ENCODE data around the gene AGAP1. TPM values are rescaled to one million over a fixed set of nuclear protein-coding genes. Genes with fewer than 3 reads are reported as not detected.
A peak's percentile ranks its signal among the peaks of the same experiment; 100 is the strongest.

AGAP1 gene
- total RNA-seq, 1 donor = 18.5 TPM

DNA sequence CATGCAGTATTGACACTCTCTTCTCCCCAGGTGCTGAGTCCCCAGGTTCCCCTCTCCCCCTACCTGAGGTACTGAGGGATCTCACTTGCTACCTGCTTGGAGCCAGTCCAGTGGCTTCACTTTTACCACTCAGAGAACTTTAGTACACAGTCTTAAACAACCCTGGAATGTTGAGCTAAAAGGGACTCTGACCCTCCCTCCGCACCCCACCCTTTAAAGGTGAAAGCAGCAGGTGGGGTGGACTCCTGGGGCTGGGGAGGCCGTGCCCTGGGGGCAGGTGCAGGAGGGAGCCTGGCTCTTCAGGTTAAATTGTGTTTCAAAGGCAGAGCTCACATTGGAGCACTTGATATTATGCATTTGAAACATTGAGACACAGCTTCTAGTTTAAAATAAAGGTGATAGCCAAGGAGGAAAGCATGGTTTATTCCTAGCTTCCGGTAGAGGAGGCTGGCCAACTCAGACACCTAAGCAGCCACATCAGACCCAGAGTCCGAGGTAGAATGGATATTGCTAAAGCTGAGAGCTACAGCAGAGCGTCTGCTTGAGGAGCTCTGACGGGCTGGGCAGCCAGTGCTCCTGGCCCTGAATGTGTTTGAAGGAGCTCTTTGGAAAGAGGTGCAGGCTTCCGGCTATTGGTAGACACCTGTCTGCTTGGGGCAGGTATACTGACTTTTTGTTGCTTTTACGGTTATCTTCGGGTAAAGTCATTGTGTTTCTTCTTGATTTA, 196.4 kb downstream of the AGAP1 start:
- H4K20me1 ChIP-seq (ENCODE audit: insufficient read depth, low read length) = peaks cover 67% of the 10 kb centered on the region

DNA sequence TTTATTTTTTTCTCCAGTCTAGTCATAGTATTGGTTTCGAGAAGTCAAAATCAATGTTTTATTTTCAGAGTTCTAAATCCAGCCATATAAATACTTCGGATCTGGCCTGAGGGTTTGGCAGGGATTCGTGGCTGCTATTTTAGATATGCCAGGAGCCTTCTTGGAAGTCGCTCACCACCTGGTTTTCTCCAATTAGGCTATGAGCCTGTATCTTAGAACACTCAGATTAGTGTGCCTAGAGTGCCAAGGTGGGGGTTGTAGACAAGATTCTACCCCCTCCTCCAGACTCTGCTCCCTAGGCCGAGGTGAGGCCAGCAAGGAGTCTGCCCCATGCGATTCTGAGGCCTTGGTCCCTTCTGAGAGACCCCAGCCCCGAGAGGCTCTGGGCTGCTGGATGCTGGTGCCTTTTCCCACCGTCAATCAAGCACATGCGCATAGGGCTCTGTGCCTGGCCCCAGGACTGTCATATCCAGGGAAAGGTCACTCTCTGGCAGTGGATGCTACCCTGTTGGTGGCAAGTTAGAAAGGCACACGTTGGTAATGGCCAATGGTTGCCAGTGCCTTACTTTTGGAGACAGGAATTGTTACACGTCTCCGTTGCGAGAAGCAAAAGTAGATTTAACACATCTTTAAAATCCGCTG, 197.1 kb downstream of the AGAP1 start:
- DNase-seq (ENCODE audit: insufficient read length, low spot score, missing footprints) = no peak
- Histone ChIP-seq H3K36me3 (ENCODE audit: insufficient read depth, low read length) (no peaks in the 10 kb centered on the region), H2AFZ (ENCODE audit: low read length) (no peak overlapping the region), H3K9me3 (ENCODE audit: low read depth, low read length) (no peaks in the 10 kb centered on the region), H3K4me1 (ENCODE audit: insufficient read depth, low read length) (no peaks in the 10 kb centered on the region), H3K27ac (ENCODE audit: low read depth, low read length) (no peak overlapping the region), H3K4me3 (ENCODE audit: insufficient read depth, low read length) (no peak overlapping the region), H3K79me2 (ENCODE audit: insufficient read depth, low read length) (peaks cover 77% of the 10 kb centered on the region), H3K27me3 (ENCODE audit: insufficient read depth, low read length) (no peaks in the 10 kb centered on the region), H3K4me2 (ENCODE audit: insufficient read depth, low read length) (no peak overlapping the region), H4K20me1 (ENCODE audit: insufficient read depth, low read length) (peaks cover 66% of the 10 kb centered on the region)
- TF ChIP-seq, protein P1, sequence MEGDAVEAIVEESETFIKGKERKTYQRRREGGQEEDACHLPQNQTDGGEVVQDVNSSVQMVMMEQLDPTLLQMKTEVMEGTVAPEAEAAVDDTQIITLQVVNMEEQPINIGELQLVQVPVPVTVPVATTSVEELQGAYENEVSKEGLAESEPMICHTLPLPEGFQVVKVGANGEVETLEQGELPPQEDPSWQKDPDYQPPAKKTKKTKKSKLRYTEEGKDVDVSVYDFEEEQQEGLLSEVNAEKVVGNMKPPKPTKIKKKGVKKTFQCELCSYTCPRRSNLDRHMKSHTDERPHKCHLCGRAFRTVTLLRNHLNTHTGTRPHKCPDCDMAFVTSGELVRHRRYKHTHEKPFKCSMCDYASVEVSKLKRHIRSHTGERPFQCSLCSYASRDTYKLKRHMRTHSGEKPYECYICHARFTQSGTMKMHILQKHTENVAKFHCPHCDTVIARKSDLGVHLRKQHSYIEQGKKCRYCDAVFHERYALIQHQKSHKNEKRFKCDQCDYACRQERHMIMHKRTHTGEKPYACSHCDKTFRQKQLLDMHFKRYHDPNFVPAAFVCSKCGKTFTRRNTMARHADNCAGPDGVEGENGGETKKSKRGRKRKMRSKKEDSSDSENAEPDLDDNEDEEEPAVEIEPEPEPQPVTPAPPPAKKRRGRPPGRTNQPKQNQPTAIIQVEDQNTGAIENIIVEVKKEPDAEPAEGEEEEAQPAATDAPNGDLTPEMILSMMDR (IDR thresholded peaks at IDR 0.05; ENCODE audit: extremely low read depth, low read depth, low read length) = no peak

More for the DNA sequence above, 196.4 kb downstream of the AGAP1 start:
- no peaks in the 10 kb centered on the region for H3K4me1 ChIP-seq (ENCODE audit: insufficient read depth, low read length)
- H3K79me2 ChIP-seq (ENCODE audit: insufficient read depth, low read length) = peaks cover 73% of the 10 kb centered on the region
- H3K9me3 ChIP-seq (ENCODE audit: low read depth, low read length) = no peaks in the 10 kb centered on the region
- TF ChIP-seq, protein P1 (IDR thresholded peaks at IDR 0.05; ENCODE audit: extremely low read depth, low read depth, low read length) = no peak
- no peak overlapping the region for H3K4me2 ChIP-seq (ENCODE audit: insufficient read depth, low read length)
- no peaks in the 10 kb centered on the region for H3K36me3 ChIP-seq (ENCODE audit: insufficient read depth, low read length)
- no peaks in the 10 kb centered on the region for H3K27me3 ChIP-seq (ENCODE audit: insufficient read depth, low read length)
- no peak overlapping the region for H3K27ac ChIP-seq (ENCODE audit: low read depth, low read length)
- H2AFZ ChIP-seq (ENCODE audit: low read length) = no peak overlapping the region
- H3K4me3 ChIP-seq (ENCODE audit: insufficient read depth, low read length) = no peak overlapping the region
- no peak for DNase-seq (ENCODE audit: insufficient read length, low spot score, missing footprints)

DNA sequence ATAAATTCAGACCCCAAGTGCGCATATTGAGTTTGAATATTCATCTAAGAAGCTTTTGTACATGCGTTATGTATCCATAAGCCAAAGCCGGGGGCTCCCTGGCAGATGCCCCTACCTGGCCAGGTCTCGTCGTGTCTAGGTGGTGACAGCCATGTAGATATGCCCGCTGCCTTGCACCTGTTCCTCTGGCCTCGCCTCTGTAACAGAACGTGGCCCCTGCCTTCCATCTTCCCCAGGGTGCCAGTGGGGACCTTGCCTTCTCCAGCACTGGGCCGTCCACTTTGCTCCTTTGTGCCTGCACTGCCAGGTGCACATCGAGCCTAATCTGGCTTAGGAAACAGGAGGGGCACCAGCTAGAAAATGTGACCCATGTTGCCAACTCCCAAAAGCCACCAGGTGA, 198.2 kb downstream of the AGAP1 start:
- Histone ChIP-seq H4K20me1 (ENCODE audit: insufficient read depth, low read length) (peaks cover 68% of the 10 kb centered on the region), H3K4me1 (ENCODE audit: insufficient read depth, low read length) (no peaks in the 10 kb centered on the region), H3K9me3 (ENCODE audit: low read depth, low read length) (no peaks in the 10 kb centered on the region), H3K79me2 (ENCODE audit: insufficient read depth, low read length) (peaks cover 79% of the 10 kb centered on the region), H2AFZ (ENCODE audit: low read length) (no peak overlapping the region), H3K27me3 (ENCODE audit: insufficient read depth, low read length) (no peaks in the 10 kb centered on the region), H3K36me3 (ENCODE audit: insufficient read depth, low read length) (no peaks in the 10 kb centered on the region), H3K4me3 (ENCODE audit: insufficient read depth, low read length) (no peak overlapping the region), H3K4me2 (ENCODE audit: insufficient read depth, low read length) (no peak overlapping the region), H3K27ac (ENCODE audit: low read depth, low read length) (no peak overlapping the region)
- TF ChIP-seq, protein P1 (IDR thresholded peaks at IDR 0.05; ENCODE audit: extremely low read depth, low read depth, low read length) = no peak
- no peak for DNase-seq (ENCODE audit: insufficient read length, low spot score, missing footprints)

DNA sequence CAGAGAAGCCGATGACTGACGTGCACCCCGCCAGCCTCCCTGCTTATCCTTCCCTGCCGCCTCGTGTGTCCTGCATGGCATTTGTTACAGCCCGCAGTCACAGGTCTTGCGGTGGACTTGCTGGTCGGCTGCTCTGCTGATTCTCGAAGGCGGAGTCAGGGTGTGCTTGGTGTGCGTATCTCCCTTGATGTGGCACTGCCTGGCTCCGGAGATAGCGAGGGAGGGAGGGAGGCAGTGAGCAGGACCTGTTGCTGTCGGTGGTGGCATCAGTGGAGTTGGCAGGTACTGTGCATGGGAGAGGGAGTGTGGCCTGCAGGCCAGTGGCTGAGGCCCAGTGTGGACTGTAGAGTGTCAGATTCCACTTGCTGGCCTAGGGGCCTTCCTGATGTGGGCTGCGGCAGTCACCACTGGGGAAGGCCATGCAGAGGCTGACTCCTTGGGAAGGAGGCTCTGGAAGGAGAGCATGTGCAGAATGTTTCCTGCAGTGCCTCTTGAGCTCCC, 198.9 kb downstream of the AGAP1 start:
- Histone ChIP-seq H3K27ac (ENCODE audit: low read depth, low read length) (no peak overlapping the region), H3K27me3 (ENCODE audit: insufficient read depth, low read length) (no peaks in the 10 kb centered on the region), H3K4me1 (ENCODE audit: insufficient read depth, low read length) (no peaks in the 10 kb centered on the region), H3K4me2 (ENCODE audit: insufficient read depth, low read length) (no peak overlapping the region), H3K4me3 (ENCODE audit: insufficient read depth, low read length) (no peak overlapping the region), H4K20me1 (ENCODE audit: insufficient read depth, low read length) (peaks cover 70% of the 10 kb centered on the region), H2AFZ (ENCODE audit: low read length) (no peak overlapping the region), H3K9me3 (ENCODE audit: low read depth, low read length) (no peaks in the 10 kb centered on the region), H3K36me3 (ENCODE audit: insufficient read depth, low read length) (no peaks in the 10 kb centered on the region), H3K79me2 (ENCODE audit: insufficient read depth, low read length) (peaks cover 79% of the 10 kb centered on the region)
- peak; percentile 35 for DNase-seq (ENCODE audit: insufficient read length, low spot score, missing footprints)
- TF ChIP-seq, protein P1 (IDR thresholded peaks at IDR 0.05; ENCODE audit: extremely low read depth, low read depth, low read length) = no peak
